LNCAP (cell line): ENCODE results near the gene PLPPR5.
A peak's percentile ranks its signal among the peaks of the same experiment; 100 is the strongest.

Source experiments
- TF ChIP-seq, protein P1 (sequence below): fragments of 450-650 bp; IDR thresholded peaks from 2 replicates; pipeline ENCODE4 v1.5.1; 2017; ENCODE audit warnings: mild to moderate bottlenecking

Gene PLPPR5

GRCh38 chr1:99005537-99005942, 879 bp upstream of the PLPPR5 start:
- TF ChIP-seq, protein P1, sequence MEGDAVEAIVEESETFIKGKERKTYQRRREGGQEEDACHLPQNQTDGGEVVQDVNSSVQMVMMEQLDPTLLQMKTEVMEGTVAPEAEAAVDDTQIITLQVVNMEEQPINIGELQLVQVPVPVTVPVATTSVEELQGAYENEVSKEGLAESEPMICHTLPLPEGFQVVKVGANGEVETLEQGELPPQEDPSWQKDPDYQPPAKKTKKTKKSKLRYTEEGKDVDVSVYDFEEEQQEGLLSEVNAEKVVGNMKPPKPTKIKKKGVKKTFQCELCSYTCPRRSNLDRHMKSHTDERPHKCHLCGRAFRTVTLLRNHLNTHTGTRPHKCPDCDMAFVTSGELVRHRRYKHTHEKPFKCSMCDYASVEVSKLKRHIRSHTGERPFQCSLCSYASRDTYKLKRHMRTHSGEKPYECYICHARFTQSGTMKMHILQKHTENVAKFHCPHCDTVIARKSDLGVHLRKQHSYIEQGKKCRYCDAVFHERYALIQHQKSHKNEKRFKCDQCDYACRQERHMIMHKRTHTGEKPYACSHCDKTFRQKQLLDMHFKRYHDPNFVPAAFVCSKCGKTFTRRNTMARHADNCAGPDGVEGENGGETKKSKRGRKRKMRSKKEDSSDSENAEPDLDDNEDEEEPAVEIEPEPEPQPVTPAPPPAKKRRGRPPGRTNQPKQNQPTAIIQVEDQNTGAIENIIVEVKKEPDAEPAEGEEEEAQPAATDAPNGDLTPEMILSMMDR = no peak

GRCh38 chr1:99004254-99004860, 304 bp downstream of the PLPPR5 start:
- TF ChIP-seq, protein P1 = no peak

DNA sequence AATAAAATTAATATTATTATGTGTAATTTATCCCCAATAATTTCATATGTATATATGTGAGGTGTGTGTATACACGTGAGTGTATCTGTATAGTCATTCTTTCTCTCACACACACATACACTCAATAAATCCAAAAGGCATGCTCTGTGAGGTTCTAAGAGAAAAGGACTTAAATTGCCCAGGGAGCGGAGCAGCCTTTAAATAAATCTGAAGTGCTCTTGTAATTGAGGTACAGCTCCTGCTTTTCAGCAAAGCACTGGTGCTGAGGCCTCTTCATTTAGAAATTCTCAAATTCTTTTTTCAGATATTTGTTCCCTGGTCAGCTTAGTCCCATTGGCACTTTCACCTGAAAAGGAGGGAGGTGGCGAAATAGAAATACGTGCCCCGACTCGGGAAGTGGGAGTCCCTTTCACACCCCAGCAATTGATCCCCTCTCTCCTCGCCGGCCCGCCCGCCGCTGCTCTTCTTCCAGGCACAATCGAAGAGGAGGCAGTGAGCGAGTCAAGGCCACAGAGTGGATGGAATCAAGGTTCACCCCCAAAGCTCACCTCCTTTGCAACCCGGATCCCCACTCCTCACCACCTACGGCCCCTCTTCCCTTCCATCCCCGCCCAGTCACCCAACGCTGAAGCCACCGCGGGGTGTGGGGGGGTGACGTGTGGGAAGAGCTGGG, 944 bp downstream of the PLPPR5 start:
- TF ChIP-seq, protein P1 = no peak

GRCh38 chr1:98992844-98993243, 11.8 kb downstream of the PLPPR5 start:
- TF ChIP-seq, protein P1 = no peak

DNA sequence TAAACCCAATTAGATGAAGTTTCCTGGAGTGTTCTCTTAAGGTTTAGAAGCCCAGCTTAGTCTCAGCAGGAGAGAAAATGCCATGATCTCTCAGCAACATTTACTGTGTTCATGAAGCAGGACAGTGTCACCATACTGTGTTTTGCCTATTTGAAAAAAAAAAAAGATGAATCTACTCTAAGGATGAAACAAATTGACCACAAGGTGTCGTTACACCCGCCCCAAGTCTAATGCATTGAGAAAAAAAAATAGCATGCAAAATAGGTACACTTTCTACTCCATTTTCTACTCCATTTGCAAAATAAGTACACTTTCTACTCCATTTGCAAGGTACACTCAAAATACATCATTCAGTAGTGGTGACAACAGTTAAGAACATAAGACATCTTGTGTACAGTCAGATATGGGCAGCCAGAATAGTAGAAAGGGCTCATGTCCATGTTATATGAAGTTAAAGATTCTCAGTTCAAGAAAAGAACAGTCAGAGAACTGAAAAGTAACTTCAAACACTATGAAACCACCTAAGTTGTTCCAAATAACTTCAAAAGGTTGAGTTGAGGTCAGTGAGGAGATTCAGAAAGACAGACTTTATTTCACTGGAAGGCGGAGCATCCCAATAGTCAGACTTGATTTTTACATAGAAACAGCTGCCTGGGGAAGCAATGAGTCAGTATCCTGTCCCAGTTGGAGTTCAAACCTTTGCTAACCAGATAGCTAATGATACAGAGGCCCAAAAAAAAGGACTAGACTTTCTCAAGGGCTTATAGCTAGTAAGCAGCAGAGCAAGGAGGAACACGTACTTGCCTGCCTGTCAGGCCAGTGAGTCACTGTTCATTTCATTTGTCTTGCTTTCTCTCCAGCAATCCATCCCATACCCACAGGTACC, 13.3 kb downstream of the PLPPR5 start:
- TF ChIP-seq, protein P1 = peak; percentile 57

- TF ChIP-seq, protein P1 = no peak
Measured at GRCh38 chr1:98989556-98989907, 15.1 kb downstream of the PLPPR5 start.

- TF ChIP-seq, protein P1 = no peak
Measured at GRCh38 chr1:98988904-98989555, 15.6 kb downstream of the PLPPR5 start.
